Esophagus squamous epithelium (tissue), 4 donors: ENCODE data around the gene RERG.

Experiments
- POLR2A ChIP-seq, 4 donors: fragments of 450-650 bp; IDR thresholded peaks; one replicate each; pipeline ENCODE4 v1.6.1; 2017; ENCODE audit warnings: antibody characterized with exemption in 4 of 4, mild to moderate bottlenecking in 4 of 4, moderate library complexity in 3 of 4
- TF ChIP-seq, protein P1 (sequence below), 6 experiments: fragments of 450-650 bp in 4 of 6; fragments of 200-600 bp in 2 of 6; sonication (generic) in 2 of 6; IDR thresholded peaks; one replicate each; pipeline ENCODE4 v1.5.1; 2016 to 2019; ENCODE audit warnings: antibody characterized with exemption in 6 of 6, mild to moderate bottlenecking in 4 of 6, moderate library complexity in 4 of 6

DNA sequence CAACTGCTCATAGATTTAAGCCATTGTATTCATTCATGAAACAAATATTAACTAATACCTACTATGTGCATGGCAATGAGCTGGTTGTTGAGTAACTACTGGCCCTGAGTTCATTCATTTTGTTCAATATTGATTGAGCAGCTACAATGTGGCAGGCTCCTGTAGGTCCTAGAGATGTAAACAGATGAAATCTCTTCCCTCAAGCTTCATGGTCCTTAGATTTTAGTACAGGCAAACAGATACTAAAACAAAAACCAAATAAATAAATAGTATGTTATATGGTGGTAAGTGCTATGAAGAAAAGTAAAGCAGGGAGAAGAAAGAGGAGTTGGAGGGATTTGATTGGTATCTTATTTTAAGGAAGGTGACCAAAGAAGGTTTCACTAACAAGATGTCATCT, 77.8 kb downstream of the RERG start:
- no peak for TF ChIP-seq POLR2A (IDR thresholded peaks at IDR 0.05)
- TF ChIP-seq, protein P1, sequence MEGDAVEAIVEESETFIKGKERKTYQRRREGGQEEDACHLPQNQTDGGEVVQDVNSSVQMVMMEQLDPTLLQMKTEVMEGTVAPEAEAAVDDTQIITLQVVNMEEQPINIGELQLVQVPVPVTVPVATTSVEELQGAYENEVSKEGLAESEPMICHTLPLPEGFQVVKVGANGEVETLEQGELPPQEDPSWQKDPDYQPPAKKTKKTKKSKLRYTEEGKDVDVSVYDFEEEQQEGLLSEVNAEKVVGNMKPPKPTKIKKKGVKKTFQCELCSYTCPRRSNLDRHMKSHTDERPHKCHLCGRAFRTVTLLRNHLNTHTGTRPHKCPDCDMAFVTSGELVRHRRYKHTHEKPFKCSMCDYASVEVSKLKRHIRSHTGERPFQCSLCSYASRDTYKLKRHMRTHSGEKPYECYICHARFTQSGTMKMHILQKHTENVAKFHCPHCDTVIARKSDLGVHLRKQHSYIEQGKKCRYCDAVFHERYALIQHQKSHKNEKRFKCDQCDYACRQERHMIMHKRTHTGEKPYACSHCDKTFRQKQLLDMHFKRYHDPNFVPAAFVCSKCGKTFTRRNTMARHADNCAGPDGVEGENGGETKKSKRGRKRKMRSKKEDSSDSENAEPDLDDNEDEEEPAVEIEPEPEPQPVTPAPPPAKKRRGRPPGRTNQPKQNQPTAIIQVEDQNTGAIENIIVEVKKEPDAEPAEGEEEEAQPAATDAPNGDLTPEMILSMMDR (IDR thresholded peaks at IDR 0.05) = no peak
